Smooth muscle cell (in vitro differentiated cells): ENCODE measurements around the gene MAGI3. TPM values are rescaled to one million over a fixed set of nuclear protein-coding genes. Genes with fewer than 3 reads are reported as not detected.
"Not testable (repeated sequence)": the region's sequence is repeated elsewhere in the genome, so short reads cannot be mapped to it uniquely, and the experiment has no call there.

ENCODE experiments used
- DNase-seq: peaks from one replicate; lab custom pipeline; 2025; ENCODE audit not compliant: unreplicated experiment; lab: John Stamatoyannopoulos, UW
- H2AFZ ChIP-seq: fragments of 200-600 bp; sonication (generic); 2 replicates; pipeline ENCODE4 v1.6.0; 2016; ENCODE audit warnings: antibody characterized with exemption, low read depth, mild to moderate bottlenecking
- H3F3A ChIP-seq: fragments of 200-600 bp; sonication (generic); 2 replicates; pipeline ENCODE4 v1.6.0; 2017; ENCODE audit warnings: antibody characterized with exemption, low read depth
- H3K27ac ChIP-seq: fragments of 200-600 bp; sonication (generic); 2 replicates; pipeline ENCODE4 v1.5.1; 2016; ENCODE audit warnings: low read depth, mild to moderate bottlenecking
- H3K27me3 ChIP-seq: fragments of 200-600 bp; sonication (generic); 2 replicates; pipeline ENCODE4 v1.6.1; 2016; ENCODE audit warnings: low read depth, mild to moderate bottlenecking
- H3K36me3 ChIP-seq: fragments of 200-600 bp; sonication (generic); 2 replicates; pipeline ENCODE4 v1.5.1; 2016; ENCODE audit warnings: low read depth
- H3K4me1 ChIP-seq: fragments of 200-600 bp; sonication (generic); 2 replicates; pipeline ENCODE4 v1.5.1; 2016; ENCODE audit warnings: low read depth
- H3K4me2 ChIP-seq: fragments of 200-600 bp; sonication (generic); 2 replicates; pipeline ENCODE4 v1.6.0; 2016; ENCODE audit warnings: mild to moderate bottlenecking
- H3K4me3 ChIP-seq: fragments of 200-600 bp; sonication (generic); 2 replicates; pipeline ENCODE4 v1.5.1; 2016; ENCODE audit warnings: mild to moderate bottlenecking
- H3K79me2 ChIP-seq: fragments of 200-600 bp; sonication (generic); 2 replicates; pipeline ENCODE4 v1.6.0; 2016; ENCODE audit warnings: low read depth, mild to moderate bottlenecking
- H3K9ac ChIP-seq: fragments of 200-600 bp; sonication (generic); 2 replicates; pipeline ENCODE4 v1.6.0; 2016; ENCODE audit warnings: low read depth
- H3K9me3 ChIP-seq: fragments of 200-600 bp; sonication (generic); replicated peaks from 2 replicates; pipeline ENCODE4 v1.5.1; 2016; ENCODE audit warnings: low read depth
- H4K20me1 ChIP-seq: fragments of 200-600 bp; sonication (generic); 2 replicates; pipeline ENCODE4 v1.6.0; 2016; ENCODE audit warnings: low read depth
- CTCF ChIP-seq: fragments of 200-600 bp; sonication (generic); IDR thresholded peaks from 2 replicates; pipeline ENCODE4 v1.5.1; 2017; ENCODE audit warnings: borderline replicate concordance, mild to moderate bottlenecking, antibody characterized with exemption; ENCODE audit not compliant: insufficient read depth, poor library complexity, severe bottlenecking
- WGBS: methylation state at CpG from one replicate; pipeline ENCODE4 v1.1.7; 2016; ENCODE audit warnings: low lambda C conversion rate; 5-methylcytosine and 5-hydroxymethylcytosine counted together
- polyA plus RNA-seq: library from polyadenylated mRNA; unstranded; fragments of >200 nt; fragmentation: Nextera tagmentation; extraction: Ambion mirVana; gene quantifications from 2 replicates; pipeline ENCODE4 v1.2.1, GENCODE V29; 2016
- total RNA-seq: library from RNA; depleted of rRNA; stranded (reverse); fragments of >200 nt; gene quantifications from 2 replicates; pipeline ENCODE4 v1.2.3, GENCODE V29; 2014

MAGI3 gene
- total and polyA plus RNA-seq, 2 experiments from 2014 or later, result 10.9 to 19.1 TPM

- no peak overlapping the region for H3K27ac ChIP-seq
Measured at GRCh38 chr1:113587475-113587874, 197.2 kb downstream of the MAGI3 start.

GRCh38 chr1:113592230-113592629 is 201.9 kb downstream of the MAGI3 start:
- Histone ChIP-seq H3K27me3 (no peaks in the 10 kb centered on the region), H3K4me1 (peaks cover 6% of the 10 kb centered on the region), H3K36me3 (peaks cover 21% of the 10 kb centered on the region), H3K4me3 (no peak overlapping the region), H3K79me2 (no peaks in the 10 kb centered on the region), H3K27ac (no peak overlapping the region), H3K9ac (no peak overlapping the region), H2AFZ (no peak overlapping the region), H3K4me2 (no peak overlapping the region), H3K9me3 (peaks cover 14% of the 10 kb centered on the region), H3F3A (no peaks in the 10 kb centered on the region), H4K20me1 (no peaks in the 10 kb centered on the region)
- no peak for TF ChIP-seq CTCF
- 97% methylated on average over 1 of the region's 1 CpG for WGBS
- DNase-seq, result no peak

More at GRCh38 chr1:113587475-113587874, 197.2 kb downstream of the MAGI3 start:
- Histone ChIP-seq H3K36me3 (peaks cover 3% of the 10 kb centered on the region), H4K20me1 (no peaks in the 10 kb centered on the region), H3K79me2 (no peaks in the 10 kb centered on the region), H2AFZ (no peak overlapping the region), H3K4me2 (no peak overlapping the region), H3K4me1 (no peaks in the 10 kb centered on the region), H3K9me3 (no peaks in the 10 kb centered on the region), H3K4me3 (no peak overlapping the region), H3K9ac (no peak overlapping the region), H3F3A (no peaks in the 10 kb centered on the region), H3K27me3 (no peaks in the 10 kb centered on the region)
- TF ChIP-seq CTCF, result no peak
- WGBS, result 79% methylated on average over 5 of the region's 5 CpGs
- no peak for DNase-seq

GRCh38 chr1:113593550-113594297 is 203.4 kb downstream of the MAGI3 start:
- peaks cover 31% of the 10 kb centered on the region for H3K36me3 ChIP-seq
- H3K4me1 ChIP-seq, result peaks cover 6% of the 10 kb centered on the region
- H3K79me2 ChIP-seq, result no peaks in the 10 kb centered on the region
- no peak overlapping the region for H2AFZ ChIP-seq
- no peak overlapping the region for H3K9ac ChIP-seq
- no peaks in the 10 kb centered on the region for H4K20me1 ChIP-seq
- H3F3A ChIP-seq, result no peaks in the 10 kb centered on the region
- no peak overlapping the region for H3K27ac ChIP-seq
- H3K9me3 ChIP-seq, result peaks cover 22% of the 10 kb centered on the region
- no peaks in the 10 kb centered on the region for H3K27me3 ChIP-seq
- DNase-seq, result no peak
- WGBS, result 90% methylated on average over 4 of the region's 4 CpGs
- no peak overlapping the region for H3K4me3 ChIP-seq
- TF ChIP-seq CTCF, result no peak
- H3K4me2 ChIP-seq, result no peak overlapping the region

- H3F3A ChIP-seq, H3K27me3 ChIP-seq, H3K36me3 ChIP-seq, H4K20me1 ChIP-seq, DNase-seq, H2AFZ ChIP-seq, H3K4me1 ChIP-seq, H3K4me2 ChIP-seq, H3K9ac ChIP-seq, H3K27ac ChIP-seq, H3K79me2 ChIP-seq, H3K9me3 ChIP-seq, H3K4me3 ChIP-seq: not testable (repeated sequence)
- 97% methylated on average over 5 of the region's 5 CpGs for WGBS
Measured at GRCh38 chr1:113604466-113604865, 214.2 kb downstream of the MAGI3 start.
